H9 (cell line): ENCODE measurements around the gene MYOM1. TPM values are rescaled to one million over a fixed set of nuclear protein-coding genes. Genes with fewer than 3 reads are reported as not detected.

Experiments used
- DNase-seq: peaks from one replicate; pipeline ENCODE4 v3.0.0-alpha.2; 2017
- H2AFZ ChIP-seq: one replicate; pipeline ENCODE4 v1.6.1; 2013; ENCODE audit warnings: mild to moderate bottlenecking, low read length, control low read depth, moderate library complexity
- H2AK5ac ChIP-seq: 2 replicates; pipeline ENCODE4 v1.6.1; 2013; ENCODE audit warnings: low read length, control low read depth, mixed read lengths; ENCODE audit not compliant: insufficient read length
- H2BK120ac ChIP-seq: one replicate; pipeline ENCODE4 v1.6.1; 2013; ENCODE audit warnings: low read depth, mild to moderate bottlenecking, low read length, control low read depth, inconsistent platforms; ENCODE audit not compliant: poor library complexity, severe bottlenecking
- H2BK12ac ChIP-seq: 2 replicates; pipeline ENCODE4 v1.6.1; 2013; ENCODE audit warnings: low read length, control low read depth, mixed read lengths, low read depth; ENCODE audit not compliant: insufficient read length
- H2BK15ac ChIP-seq: 2 replicates; pipeline ENCODE4 v1.6.1; 2013; ENCODE audit warnings: low read depth, low read length, control low read depth
- H2BK20ac ChIP-seq: one replicate; pipeline ENCODE4 v1.6.1; 2013; ENCODE audit warnings: low read depth, mild to moderate bottlenecking, low read length, control low read depth, inconsistent platforms; ENCODE audit not compliant: poor library complexity, severe bottlenecking
- H2BK5ac ChIP-seq: 2 replicates; pipeline ENCODE4 v1.6.1; 2013; ENCODE audit warnings: low read length, control low read depth, mixed read lengths; ENCODE audit not compliant: insufficient read length
- H3K14ac ChIP-seq: 2 replicates; pipeline ENCODE4 v1.6.1; 2013; ENCODE audit warnings: low read length, control low read depth; ENCODE audit not compliant: insufficient read depth
- H3K18ac ChIP-seq: 2 replicates; pipeline ENCODE4 v1.6.1; 2013; ENCODE audit warnings: low read depth, mild to moderate bottlenecking, mixed read lengths, low read length, control low read depth; ENCODE audit not compliant: insufficient read length
- H3K23ac ChIP-seq: 2 replicates; pipeline ENCODE4 v1.6.1; 2013; ENCODE audit warnings: low read length, control low read depth, mixed read lengths, low read depth; ENCODE audit not compliant: insufficient read length
- H3K23me2 ChIP-seq: 2 replicates; pipeline ENCODE4 v1.6.1; 2013; ENCODE audit warnings: low read depth, mild to moderate bottlenecking, mixed read lengths, low read length, control low read depth; ENCODE audit not compliant: insufficient read length, poor library complexity, severe bottlenecking
- H3K27ac ChIP-seq: 2 replicates; pipeline ENCODE4 v1.5.1; 2013; ENCODE audit warnings: low read length, control low read depth, mixed read lengths, low read depth; ENCODE audit not compliant: insufficient read length
- H3K27me3 ChIP-seq: 2 replicates; pipeline ENCODE4 v1.6.1; 2013; ENCODE audit warnings: low read length, control low read depth, inconsistent platforms; ENCODE audit not compliant: insufficient read depth
- H3K4ac ChIP-seq: 2 replicates; pipeline ENCODE4 v1.6.1; 2013; ENCODE audit warnings: low read depth, mild to moderate bottlenecking, control low read depth, inconsistent platforms, low read length, moderate library complexity
- H3K4me1 ChIP-seq: 2 replicates; pipeline ENCODE4 v1.6.1; 2013; ENCODE audit warnings: low read length, control low read depth, inconsistent platforms; ENCODE audit not compliant: insufficient read depth
- H3K4me2 ChIP-seq: 2 replicates; pipeline ENCODE4 v1.6.1; 2013; ENCODE audit warnings: low read length, control low read depth, mixed read lengths; ENCODE audit not compliant: insufficient read length, insufficient read depth
- H3K56ac ChIP-seq: 2 replicates; pipeline ENCODE4 v1.6.1; 2013; ENCODE audit warnings: low read depth, mild to moderate bottlenecking, mixed read lengths, low read length, control low read depth; ENCODE audit not compliant: insufficient read length
- H3K79me1 ChIP-seq: 2 replicates; pipeline ENCODE4 v1.6.1; 2013; ENCODE audit warnings: low read depth, mild to moderate bottlenecking, moderate library complexity, low read length, control low read depth, inconsistent platforms; ENCODE audit not compliant: insufficient read depth, poor library complexity, severe bottlenecking
- H3K79me2 ChIP-seq: 2 replicates; pipeline ENCODE4 v1.6.1; 2013; ENCODE audit warnings: low read length, control low read depth, inconsistent platforms; ENCODE audit not compliant: insufficient read depth
- H3K9ac ChIP-seq: 2 replicates; pipeline ENCODE4 v1.6.1; 2013; ENCODE audit warnings: low read length, control low read depth, mixed read lengths; ENCODE audit not compliant: insufficient read length; ENCODE audit errors: extremely low read depth
- H3K9me3 ChIP-seq: one replicate; pipeline ENCODE4 v1.6.1; 2013; ENCODE audit warnings: low read depth, low read length, inconsistent platforms; ENCODE audit not compliant: control insufficient read depth
- H3T11ph ChIP-seq: one replicate; pipeline ENCODE4 v1.6.1; 2013; ENCODE audit warnings: mild to moderate bottlenecking, low read length, control low read depth, inconsistent platforms
- H4K20me1 ChIP-seq: one replicate; pipeline ENCODE4 v1.6.1; 2013; ENCODE audit not compliant: control insufficient read depth, insufficient read length, insufficient read depth
- H4K5ac ChIP-seq: 2 replicates; pipeline ENCODE4 v1.6.1; 2013; ENCODE audit warnings: low read depth, mild to moderate bottlenecking, mixed read lengths, low read length, control low read depth; ENCODE audit not compliant: insufficient read length
- H4K8ac ChIP-seq: replicated peaks from 2 replicates; pipeline ENCODE4 v1.6.1; 2013; ENCODE audit warnings: low read length, control low read depth, mixed read lengths, low read depth; ENCODE audit not compliant: insufficient read length
- H4K91ac ChIP-seq: 2 replicates; pipeline ENCODE4 v1.6.1; 2013; ENCODE audit warnings: low read depth, mild to moderate bottlenecking, moderate library complexity, mixed read lengths, low read length, control low read depth; ENCODE audit not compliant: insufficient read length
- H3K27ac Mint-ChIP-seq, 3 experiments: 2 replicates in 2 of 3; 3 replicates in 1 of 3; pipeline ENCODE4 v1.8.0; 2020 to 2021; ENCODE audit warnings: mixed read lengths in 3 of 3, mild to moderate bottlenecking in 1 of 3, moderate library complexity in 1 of 3
- H3K27me3 Mint-ChIP-seq: 2 replicates; pipeline ENCODE4 v1.8.0; 2021; ENCODE audit warnings: low read depth, mild to moderate bottlenecking, moderate library complexity, mixed read lengths
- H3K36me3 Mint-ChIP-seq, 3 experiments: 2 replicates in 2 of 3; 3 replicates in 1 of 3; pipeline ENCODE4 v1.8.0; 2020 to 2021; ENCODE audit warnings: low read depth in 3 of 3, mixed read lengths in 3 of 3; ENCODE audit not compliant: insufficient read depth in 1 of 3
- H3K4me1 Mint-ChIP-seq, 2 experiments: 2 replicates each; pipeline ENCODE4 v1.8.0; 2020; ENCODE audit warnings: mixed read lengths in 2 of 2
- H3K4me3 Mint-ChIP-seq, 2 experiments: 2 replicates in 1 of 2; 3 replicates in 1 of 2; pipeline ENCODE4 v1.8.0; 2020 to 2021; ENCODE audit warnings: mild to moderate bottlenecking in 2 of 2, mixed read lengths in 2 of 2, moderate library complexity in 1 of 2
- H3K9me3 Mint-ChIP-seq, 2 experiments: 2 replicates in 1 of 2; 3 replicates in 1 of 2; pipeline ENCODE4 v1.8.0; 2020; ENCODE audit warnings: mild to moderate bottlenecking in 2 of 2, mixed read lengths in 2 of 2, moderate library complexity in 1 of 2
- WGBS: extraction: QIAGEN DNeasy Blood & Tissue Kit; methylation state at CpG from one replicate; pipeline ENCODE4 v1.1.7; 2013; ENCODE audit warnings: missing lambda C conversion rate, low lambda C conversion rate, mixed read lengths; ENCODE audit not compliant: insufficient read length; ENCODE audit errors: extremely low coverage; 5-methylcytosine and 5-hydroxymethylcytosine counted together
- total RNA-seq: library from RNA; stranded (reverse); gene quantifications from 2 replicates; pipeline ENCODE4 v1.2.1, GENCODE V29; 2021
- TF ChIP-seq, protein P1 (sequence below): fragments of 200-600 bp; sonication (generic); conservative IDR thresholded peaks from 3 replicates; pipeline ENCODE4 v1.8.0; 2021; ENCODE audit warnings: antibody characterized with exemption, mild to moderate bottlenecking

MYOM1 gene
- total RNA-seq, 1 experiment from 2014 or later: 0.17 TPM

DNA sequence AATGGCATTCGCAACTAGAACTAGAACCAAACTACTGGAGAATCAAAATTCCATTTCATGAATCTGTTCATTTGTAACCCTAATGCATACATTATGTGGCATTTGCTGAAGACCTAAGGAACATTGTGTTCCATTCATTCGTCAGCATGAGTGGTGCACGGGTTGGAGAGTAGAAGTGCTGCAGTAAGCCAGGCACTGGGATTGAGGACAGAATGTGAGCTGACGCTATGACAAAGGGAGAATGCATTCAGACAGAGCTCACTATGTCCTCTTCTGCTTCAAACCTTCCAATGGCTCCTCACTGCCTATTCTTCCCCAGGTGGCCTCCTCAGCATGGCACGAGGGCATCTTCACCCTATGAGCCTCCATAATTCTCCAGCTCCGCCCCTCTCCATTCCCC is 6.3 kb upstream of the MYOM1 start:
- H2BK5ac ChIP-seq: no peak overlapping the region
- H3K23me2 ChIP-seq: no peaks in the 10 kb centered on the region
- no peak overlapping the region for H2BK12ac ChIP-seq
- H2AFZ ChIP-seq: no peak overlapping the region
- no peak overlapping the region for H2BK20ac ChIP-seq
- no peak overlapping the region for H4K8ac ChIP-seq
- H3K9me3 ChIP-seq: no peaks in the 10 kb centered on the region
- no peaks in the 10 kb centered on the region; a peak in 1 of 7 replicates for H3K36me3 Mint-ChIP-seq
- H3K79me2 ChIP-seq: no peaks in the 10 kb centered on the region
- no peak overlapping the region for H2BK120ac ChIP-seq
- H3K9ac ChIP-seq: no peak overlapping the region
- H3K14ac ChIP-seq: no peak overlapping the region
- no peak overlapping the region for H3K23ac ChIP-seq
- no peak overlapping the region for H3K4ac ChIP-seq
- no peak overlapping the region for H3K56ac ChIP-seq
- no peak overlapping the region for H3K4me2 ChIP-seq
- H3K4me1 ChIP-seq: peaks cover under 1% of the 10 kb centered on the region; the same call in 1 of the 2 replicates
- no peak overlapping the region for H4K91ac ChIP-seq
- H3K79me1 ChIP-seq: no peaks in the 10 kb centered on the region
- H2BK15ac ChIP-seq: no peak overlapping the region
- H3K4me3 Mint-ChIP-seq: no peak overlapping the region
- TF ChIP-seq, protein P1, sequence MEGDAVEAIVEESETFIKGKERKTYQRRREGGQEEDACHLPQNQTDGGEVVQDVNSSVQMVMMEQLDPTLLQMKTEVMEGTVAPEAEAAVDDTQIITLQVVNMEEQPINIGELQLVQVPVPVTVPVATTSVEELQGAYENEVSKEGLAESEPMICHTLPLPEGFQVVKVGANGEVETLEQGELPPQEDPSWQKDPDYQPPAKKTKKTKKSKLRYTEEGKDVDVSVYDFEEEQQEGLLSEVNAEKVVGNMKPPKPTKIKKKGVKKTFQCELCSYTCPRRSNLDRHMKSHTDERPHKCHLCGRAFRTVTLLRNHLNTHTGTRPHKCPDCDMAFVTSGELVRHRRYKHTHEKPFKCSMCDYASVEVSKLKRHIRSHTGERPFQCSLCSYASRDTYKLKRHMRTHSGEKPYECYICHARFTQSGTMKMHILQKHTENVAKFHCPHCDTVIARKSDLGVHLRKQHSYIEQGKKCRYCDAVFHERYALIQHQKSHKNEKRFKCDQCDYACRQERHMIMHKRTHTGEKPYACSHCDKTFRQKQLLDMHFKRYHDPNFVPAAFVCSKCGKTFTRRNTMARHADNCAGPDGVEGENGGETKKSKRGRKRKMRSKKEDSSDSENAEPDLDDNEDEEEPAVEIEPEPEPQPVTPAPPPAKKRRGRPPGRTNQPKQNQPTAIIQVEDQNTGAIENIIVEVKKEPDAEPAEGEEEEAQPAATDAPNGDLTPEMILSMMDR: no peak
- no peak overlapping the region for H3K27ac ChIP-seq
- no peak overlapping the region for H4K5ac ChIP-seq
- H3K27me3 ChIP-seq: no peaks in the 10 kb centered on the region
- H3K9me3 Mint-ChIP-seq: no peaks in the 10 kb centered on the region
- H2AK5ac ChIP-seq: no peak overlapping the region
- no peak overlapping the region for H3K18ac ChIP-seq
- peak overlapping the region in 1 of 3 experiments; percentile 56; a peak in 1 of 7 replicates for H3K27ac Mint-ChIP-seq
- no peak overlapping the region for H3T11ph ChIP-seq
- H3K27me3 Mint-ChIP-seq: no peaks in the 10 kb centered on the region; the same call in 1 of the 2 replicates
- no peak for DNase-seq
- H4K20me1 ChIP-seq: no peaks in the 10 kb centered on the region
- peaks cover 4 to 12% of the 10 kb centered on the region in 2 experiments for H3K4me1 Mint-ChIP-seq
- no CpG with 5 or more reads among the region's 6 CpGs for WGBS
